A549 (cell line): ENCODE results near the gene INKA2. TPM values are rescaled to one million over a fixed set of nuclear protein-coding genes. Genes with fewer than 3 reads are reported as not detected.

ENCODE experiments used
- ATAC-seq, 2 experiments: fragments of 200-7000 bp in 1 of 2; fragments of >200 bp in 1 of 2; cut with Nextera tagmentation in 1 of 2; cut with Tn5 transposase in 1 of 2; 3 replicates each; pipeline versions ENCODE4 v1.8.0 to v1.9.1; 2018 to 2020; ENCODE audit warnings: mild to moderate bottlenecking in 1 of 2, moderate library complexity in 1 of 2
- CTCF ChIA-PET: fragments of 300-600 bp; sonication (Branson Sonifier 250); formaldehyde crosslinking; extraction: SDS; loops from one replicate; lab custom pipeline; 2021; ENCODE audit warnings: antibody characterized with exemption, inconsistent platforms; lab: Yijun Ruan, JAX
- POLR2A ChIA-PET: fragments of 350-600 bp; formaldehyde crosslinking; extraction: SDS; loops from one replicate; lab custom pipeline; 2021; ENCODE audit warnings: antibody characterized with exemption, inconsistent platforms; lab: Yijun Ruan, JAX
- DNase-seq, 2 experiments: peaks; one replicate each; pipeline versions ENCODE4 v3.0.0 to v3.0.0-alpha.2; 2011 to 2016; ENCODE audit warnings: low read depth in 1 of 2, low spot score in 1 of 2
- FAIRE-seq: peaks from 2 replicates; lab custom pipeline; 2011; peaks lifted over from hg19 to GRCh38; lab: Jason Lieb, UNC
- H3K27ac ChIP-seq, 2 experiments: fragments of >200 bp; sonication (Bioruptor Twin); formaldehyde crosslinking; 3 replicates each; pipeline ENCODE4 v1.5.1; 2016 to 2017
- H3K4me1 ChIP-seq: fragments of >200 bp; sonication (Bioruptor Twin); formaldehyde crosslinking; 3 replicates; pipeline ENCODE4 v1.6.1; 2016
- H3K4me2 ChIP-seq: fragments of >200 bp; sonication (Bioruptor Twin); formaldehyde crosslinking; 3 replicates; pipeline ENCODE4 v1.6.1; 2016
- H3K4me3 ChIP-seq: fragments of >200 bp; sonication (Bioruptor Twin); formaldehyde crosslinking; 3 replicates; pipeline ENCODE4 v1.5.1; 2016
- H3K9me3 ChIP-seq: fragments of >200 bp; sonication (Bioruptor Twin); formaldehyde crosslinking; 3 replicates; pipeline ENCODE4 v1.6.1; 2016
- CBX2 ChIP-seq: fragments of 200-600 bp; sonication (generic); IDR thresholded peaks from 2 replicates; pipeline ENCODE4 v1.6.1; 2016; ENCODE audit warnings: low read depth, mild to moderate bottlenecking, borderline replicate concordance
- CTCF ChIP-seq: fragments of >200 bp; sonication (Bioruptor Twin); formaldehyde crosslinking; IDR thresholded peaks from 3 replicates; pipeline ENCODE4 v1.5.1; 2016
- EHF ChIP-seq: fragments of 250-450 bp; sonication (Bioruptor Pico); IDR thresholded peaks from 2 replicates; pipeline ENCODE4 v1.5.0; 2020; ENCODE audit warnings: mild to moderate bottlenecking
- FOXS1 ChIP-seq: fragments of 250-450 bp; sonication (Bioruptor Pico); IDR thresholded peaks from 2 replicates; pipeline ENCODE4 v1.5.0; 2020; ENCODE audit warnings: mild to moderate bottlenecking, moderate library complexity
- KDM1A ChIP-seq: fragments of 200-600 bp; sonication (generic); IDR thresholded peaks from 2 replicates; pipeline ENCODE4 v1.6.1; 2016; ENCODE audit warnings: low read depth, mild to moderate bottlenecking
- KDM5A ChIP-seq: fragments of 200-600 bp; sonication (generic); IDR thresholded peaks from 2 replicates; pipeline ENCODE4 v1.6.1; 2016; ENCODE audit warnings: antibody characterized with exemption, mild to moderate bottlenecking
- MYC ChIP-seq: IDR thresholded peaks from 2 replicates; pipeline ENCODE4 v1.6.1; 2012; ENCODE audit warnings: mild to moderate bottlenecking, inconsistent platforms, low read length, improper control_type of control experiment, borderline replicate concordance
- POLR2A ChIP-seq: IDR thresholded peaks from 2 replicates; pipeline ENCODE4 v1.6.1; 2012; ENCODE audit warnings: mild to moderate bottlenecking, low read length
- RAD21 ChIP-seq, 2 experiments: fragments of >200 bp in 1 of 2; sonication (Bioruptor Twin) in 1 of 2; formaldehyde crosslinking in 1 of 2; IDR thresholded peaks in 1 of 2; conservative IDR thresholded peaks in 1 of 2; 2 replicates in 1 of 2; 3 replicates in 1 of 2; pipeline ENCODE4 v1.6.1; 2012 to 2018; ENCODE audit warnings: inconsistent platforms in 1 of 2
- RARB ChIP-seq: fragments of 250-450 bp; sonication (Bioruptor Pico); IDR thresholded peaks from 2 replicates; pipeline ENCODE4 v1.8.0; 2021; ENCODE audit warnings: mild to moderate bottlenecking, moderate library complexity
- RCOR1 ChIP-seq: fragments of 150-350 bp; IDR thresholded peaks from 2 replicates; pipeline ENCODE4 v1.6.1; 2014; ENCODE audit warnings: antibody characterized with exemption, low read length, low read depth
- RNF2 ChIP-seq: fragments of 200-600 bp; sonication (generic); IDR thresholded peaks from 2 replicates; pipeline ENCODE4 v1.6.1; 2016; ENCODE audit warnings: low read depth, mild to moderate bottlenecking, antibody characterized with exemption, moderate library complexity, borderline replicate concordance
- SMC3 ChIP-seq: fragments of >200 bp; sonication (Bioruptor Twin); formaldehyde crosslinking; IDR thresholded peaks from 3 replicates; pipeline ENCODE4 v1.6.1; 2018; ENCODE audit warnings: inconsistent platforms
- ZC3H11A ChIP-seq: fragments of 450-650 bp; IDR thresholded peaks from 2 replicates; pipeline ENCODE4 v1.6.1; 2014; ENCODE audit warnings: antibody characterized with exemption, mild to moderate bottlenecking
- ZNF302 ChIP-seq: fragments of 250-450 bp; sonication (Bioruptor Pico); IDR thresholded peaks from 2 replicates; pipeline ENCODE4 v1.9.0; 2021; ENCODE audit warnings: inconsistent platforms, mild to moderate bottlenecking, moderate library complexity
- WGBS: methylation state at CpG from one replicate; pipeline ENCODE4 v1.1.6; 2017; ENCODE audit errors: missing lambda C conversion rate; 5-methylcytosine and 5-hydroxymethylcytosine counted together
- polyA plus RNA-seq, 4 experiments: library from polyadenylated mRNA; depleted of rRNA in 3 of 4; stranded (reverse); fragments of >200 nt; fragmentation: RNase III in 1 of 4; extraction: RNeasy Plus Mini Kit Qiagen cat#74134 plus additional on column Dnase treatment in 1 of 4; gene quantifications; 2 replicates in 3 of 4; 3 replicates in 1 of 4; pipeline ENCODE4 v1.2.3, GENCODE V29; 2011 to 2017
- TF ChIP-seq, protein P1 (sequence below): fragments of 200-600 bp; sonication (generic); IDR thresholded peaks from 2 replicates; pipeline ENCODE4 v1.6.1; 2016; ENCODE audit warnings: antibody characterized with exemption, mild to moderate bottlenecking, moderate library complexity
- TF ChIP-seq, protein P2 (sequence below): IDR thresholded peaks from 2 replicates; pipeline ENCODE4 v1.6.1; 2012

INKA2 gene
- polyA plus RNA-seq, 2 of the 4 experiments (the other 2 are of a cell fraction): 1.2 to 1.3 TPM

- no peak for DNase-seq
- no peak for TF ChIP-seq CTCF
- TF ChIP-seq, all 56 proteins: peak for 0
- H3K9me3 ChIP-seq: no peaks in the 10 kb centered on the region
- ChIA-PET POLR2A (no interaction called here), CTCF (interaction anchor here (0.6 to 1.6 kb wide), 3 partner anchors 9 to 252 kb away, joined by 3 to 5 read pairs (median 4); no protein-coding TSS in a partner anchor)
- H3K4me2 ChIP-seq: no peak overlapping the region
- ATAC-seq (no peak; a peak in 2 of 6 replicates), FAIRE-seq (no peak)
- 85% methylated on average over 10 of the region's 10 CpGs for WGBS
- H3K4me3 ChIP-seq: no peak overlapping the region
- H3K27ac ChIP-seq: no peak overlapping the region
- H3K4me1 ChIP-seq: peaks cover 4% of the 10 kb centered on the region; the same call in 1 of the 3 replicates
Measured at GRCh38 chr1:111720977-111721786, 18.0 kb downstream of the INKA2 start.

DNA sequence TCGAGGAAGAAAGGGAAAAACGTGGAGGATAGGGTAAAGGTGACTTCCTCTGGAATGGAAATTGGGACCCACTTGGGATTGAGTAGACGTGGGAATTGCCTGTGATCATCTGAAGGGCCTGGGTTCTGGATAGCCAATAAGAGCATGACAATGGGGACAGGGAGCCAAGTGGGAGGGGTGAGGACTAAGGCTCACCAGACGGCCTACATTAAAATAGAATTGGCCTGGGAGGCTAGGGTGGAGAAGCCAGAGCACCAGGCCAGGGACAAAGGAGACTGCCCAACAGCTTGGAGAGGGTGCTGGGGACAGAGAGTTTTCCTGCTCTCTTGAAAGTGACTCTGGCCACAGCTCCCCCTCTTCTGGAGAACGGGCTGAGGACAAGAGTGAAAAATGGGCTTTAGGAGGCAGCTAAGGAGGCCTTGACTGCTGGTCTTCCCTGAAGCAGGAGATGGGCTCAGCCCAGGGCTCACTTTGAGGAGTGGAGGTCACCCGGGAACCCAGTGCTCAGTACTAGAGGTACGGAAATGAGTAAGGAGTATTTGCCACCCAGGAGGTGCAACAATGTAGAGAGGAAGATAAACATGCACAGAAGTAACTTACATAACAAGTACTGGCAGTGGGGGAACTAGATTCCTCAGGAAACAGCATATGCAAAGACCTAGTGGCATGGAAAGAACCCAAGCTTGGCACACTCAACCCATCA, 18.8 kb downstream of the INKA2 start:
- H3K27ac ChIP-seq: no peak overlapping the region
- DNase-seq (no peak), ATAC-seq (no peak), FAIRE-seq (no peak)
- no peaks in the 10 kb centered on the region for H3K9me3 ChIP-seq
- H3K4me3 ChIP-seq: no peak overlapping the region
- ChIA-PET POLR2A (no interaction called here), CTCF (interaction anchor here (0.6 to 0.9 kb wide), 2 partner anchors 49 to 251 kb away, joined by 4 read pairs; no protein-coding TSS in a partner anchor)
- H3K4me2 ChIP-seq: no peak overlapping the region
- peaks cover 4% of the 10 kb centered on the region; the same call in 1 of the 3 replicates for H3K4me1 ChIP-seq
- TF ChIP-seq KDM5A (no peak), MYC (no peak), EHF (CRISPR knock-in tag) (no peak), KDM1A (no peak), SMC3 (no peak), RCOR1 (no peak), RARB (CRISPR knock-in tag) (no peak), CBX2 (no peak)
- TF ChIP-seq, protein P1, sequence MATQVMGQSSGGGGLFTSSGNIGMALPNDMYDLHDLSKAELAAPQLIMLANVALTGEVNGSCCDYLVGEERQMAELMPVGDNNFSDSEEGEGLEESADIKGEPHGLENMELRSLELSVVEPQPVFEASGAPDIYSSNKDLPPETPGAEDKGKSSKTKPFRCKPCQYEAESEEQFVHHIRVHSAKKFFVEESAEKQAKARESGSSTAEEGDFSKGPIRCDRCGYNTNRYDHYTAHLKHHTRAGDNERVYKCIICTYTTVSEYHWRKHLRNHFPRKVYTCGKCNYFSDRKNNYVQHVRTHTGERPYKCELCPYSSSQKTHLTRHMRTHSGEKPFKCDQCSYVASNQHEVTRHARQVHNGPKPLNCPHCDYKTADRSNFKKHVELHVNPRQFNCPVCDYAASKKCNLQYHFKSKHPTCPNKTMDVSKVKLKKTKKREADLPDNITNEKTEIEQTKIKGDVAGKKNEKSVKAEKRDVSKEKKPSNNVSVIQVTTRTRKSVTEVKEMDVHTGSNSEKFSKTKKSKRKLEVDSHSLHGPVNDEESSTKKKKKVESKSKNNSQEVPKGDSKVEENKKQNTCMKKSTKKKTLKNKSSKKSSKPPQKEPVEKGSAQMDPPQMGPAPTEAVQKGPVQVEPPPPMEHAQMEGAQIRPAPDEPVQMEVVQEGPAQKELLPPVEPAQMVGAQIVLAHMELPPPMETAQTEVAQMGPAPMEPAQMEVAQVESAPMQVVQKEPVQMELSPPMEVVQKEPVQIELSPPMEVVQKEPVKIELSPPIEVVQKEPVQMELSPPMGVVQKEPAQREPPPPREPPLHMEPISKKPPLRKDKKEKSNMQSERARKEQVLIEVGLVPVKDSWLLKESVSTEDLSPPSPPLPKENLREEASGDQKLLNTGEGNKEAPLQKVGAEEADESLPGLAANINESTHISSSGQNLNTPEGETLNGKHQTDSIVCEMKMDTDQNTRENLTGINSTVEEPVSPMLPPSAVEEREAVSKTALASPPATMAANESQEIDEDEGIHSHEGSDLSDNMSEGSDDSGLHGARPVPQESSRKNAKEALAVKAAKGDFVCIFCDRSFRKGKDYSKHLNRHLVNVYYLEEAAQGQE: no peak
- 89% methylated on average over 7 of the region's 7 CpGs for WGBS

DNA sequence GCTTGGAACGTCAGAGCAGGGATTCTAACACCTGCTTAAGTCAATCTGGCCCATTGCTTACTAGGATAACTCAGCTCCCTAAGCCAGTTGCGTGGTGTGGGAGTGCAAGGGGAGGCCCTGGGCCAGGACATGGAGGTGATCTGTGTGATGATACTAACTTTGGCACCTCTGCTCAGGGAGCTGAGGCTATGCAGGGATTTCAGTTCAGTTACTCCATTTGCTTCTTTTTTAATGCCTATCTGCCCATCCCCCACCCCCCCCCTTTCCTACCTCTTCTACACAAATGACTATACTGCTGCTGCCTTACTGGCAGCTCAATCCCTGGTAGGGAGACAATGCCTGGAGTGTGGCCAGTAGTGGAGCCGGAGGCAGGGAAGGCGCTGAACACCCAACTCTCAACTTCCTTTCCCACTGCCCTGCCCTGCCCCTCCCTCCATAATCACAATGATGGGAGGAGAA, 19.5 kb downstream of the INKA2 start:
- DNase-seq (no peak), FAIRE-seq (no peak)
- CTCF ChIA-PET: interaction anchor here (0.9 kb wide), 1 partner anchor 49 kb away, joined by 4 read pairs; no protein-coding TSS in a partner anchor

More for the DNA sequence above, 19.5 kb downstream of the INKA2 start:
- H3K4me2 ChIP-seq: no peak overlapping the region
- TF ChIP-seq ZNF302 (CRISPR knock-in tag): no peak
- no peak for TF ChIP-seq ZC3H11A
- TF ChIP-seq, protein P2, sequence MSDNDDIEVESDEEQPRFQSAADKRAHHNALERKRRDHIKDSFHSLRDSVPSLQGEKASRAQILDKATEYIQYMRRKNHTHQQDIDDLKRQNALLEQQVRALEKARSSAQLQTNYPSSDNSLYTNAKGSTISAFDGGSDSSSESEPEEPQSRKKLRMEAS: no peak
- TF ChIP-seq POLR2A: no peak
- no peak for TF ChIP-seq RNF2
- TF ChIP-seq RAD21 (conservative IDR thresholded peaks at IDR 0.05 in 1 of 2, IDR thresholded peaks at IDR 0.05 in 1 of 2): no peak
- TF ChIP-seq FOXS1: no peak
- POLR2A ChIA-PET: no interaction called here
- WGBS: 78% methylated on average over 3 of the region's 4 CpGs
- H3K4me3 ChIP-seq: no peak overlapping the region
- peaks cover 4% of the 10 kb centered on the region; the same call in 1 of the 3 replicates for H3K4me1 ChIP-seq
- no peak for ATAC-seq
- no peak overlapping the region for H3K27ac ChIP-seq
- no peaks in the 10 kb centered on the region for H3K9me3 ChIP-seq
